ENCODE measurements around the gene RASD1.

DNA sequence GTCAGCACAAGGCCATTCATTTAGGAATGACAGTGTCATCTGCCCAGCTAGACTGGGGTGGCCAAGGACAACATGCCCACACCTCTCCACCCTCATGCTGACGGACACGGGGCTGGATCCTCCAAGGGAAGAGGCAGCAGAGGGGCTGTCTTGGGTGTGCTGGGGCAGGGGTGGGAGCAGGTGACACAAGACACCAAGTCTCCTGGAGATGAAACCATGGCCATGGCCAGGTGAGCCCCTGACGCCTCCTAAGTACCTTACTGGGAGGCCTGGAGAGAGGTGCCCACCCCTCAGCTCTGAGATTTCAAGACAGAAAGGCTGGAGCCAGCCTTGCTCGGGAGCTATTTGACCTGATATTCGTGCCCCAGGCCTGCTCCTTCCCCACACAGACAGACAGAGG lies 9.0 kb upstream of the RASD1 start:
- TF ChIP-seq POLR2AphosphoS5 (IDR thresholded peaks at IDR 0.05; ENCODE audit: low read depth, low read length) = no peak
- TF ChIP-seq TAF1 (IDR thresholded peaks at IDR 0.05; ENCODE audit: low read depth, low read length) = no peak
- TF ChIP-seq POLR2A (IDR thresholded peaks at IDR 0.05; ENCODE audit: low read depth, low read length) = no peak

Measured in GM12891 (cell line).